GM18909 (cell line): ENCODE measurements around the gene LRRN4.
A peak's percentile ranks its signal among the peaks of the same experiment; 100 is the strongest.
"Not testable (repeated sequence)": the region's sequence is repeated elsewhere in the genome, so short reads cannot be mapped to it uniquely, and the experiment has no call there.

Source experiments
- ATAC-seq: cut with Tn5 transposase; IDR thresholded peaks from one replicate; pipeline ENCODE4 v1.9.1; 2021; ENCODE audit warnings: mild to moderate bottlenecking; ENCODE audit not compliant: unreplicated experiment, poor library complexity

LRRN4 gene

GRCh38 chr20:6036213-6036612 lies 17.6 kb downstream of the LRRN4 start:
- ATAC-seq = no peak

- no peak for ATAC-seq
Observed at GRCh38 chr20:6034134-6034969, 19.5 kb downstream of the LRRN4 start.

GRCh38 chr20:6032907-6033306 lies 21.0 kb downstream of the LRRN4 start:
- ATAC-seq = not testable (repeated sequence)

GRCh38 chr20:6030453-6031080 lies 23.3 kb downstream of the LRRN4 start:
- ATAC-seq = no peak

- ATAC-seq = no peak
Observed at GRCh38 chr20:6029538-6029937, 24.3 kb downstream of the LRRN4 start.

- no peak for ATAC-seq
Observed at GRCh38 chr20:6028818-6029217, 25.0 kb downstream of the LRRN4 start.

- ATAC-seq = no peak
Observed at GRCh38 chr20:6026051-6026450, 27.8 kb downstream of the LRRN4 start.

- ATAC-seq = no peak
Observed at GRCh38 chr20:6024768-6025167, 29.1 kb downstream of the LRRN4 start.

- no peak for ATAC-seq
Observed at GRCh38 chr20:6017880-6018279, 36.0 kb downstream of the LRRN4 start.

- no peak for ATAC-seq
Observed at GRCh38 chr20:6017467-6017866, 36.4 kb downstream of the LRRN4 start.

- ATAC-seq = no peak
Observed at GRCh38 chr20:6014957-6015356, 38.9 kb downstream of the LRRN4 start.

- no peak for ATAC-seq
Observed at GRCh38 chr20:6014017-6014416, 39.8 kb downstream of the LRRN4 start.

GRCh38 chr20:6012179-6012578 lies 41.7 kb downstream of the LRRN4 start:
- ATAC-seq = no peak

GRCh38 chr20:6008254-6008653 lies 45.6 kb downstream of the LRRN4 start:
- no peak for ATAC-seq

- ATAC-seq = no peak
Observed at GRCh38 chr20:6007529-6008103, 46.2 kb downstream of the LRRN4 start.

GRCh38 chr20:6007094-6007528 lies 46.7 kb downstream of the LRRN4 start:
- no peak for ATAC-seq

GRCh38 chr20:6006603-6006949 lies 47.3 kb downstream of the LRRN4 start:
- no peak for ATAC-seq

GRCh38 chr20:6000871-6001270 lies 53.0 kb downstream of the LRRN4 start:
- no peak for ATAC-seq

- ATAC-seq = no peak
Observed at GRCh38 chr20:5999783-6000182, 54.1 kb downstream of the LRRN4 start.

GRCh38 chr20:5996765-5997164 lies 57.1 kb downstream of the LRRN4 start:
- peak; percentile 95 for ATAC-seq

- ATAC-seq = no peak
Observed at GRCh38 chr20:5991623-5992441, 62.0 kb downstream of the LRRN4 start.
